ENCODE measurements around the gene ITPKB. TPM values are rescaled to one million over a fixed set of nuclear protein-coding genes. Genes with fewer than 3 reads are reported as not detected.

The ITPKB gene
- total and polyA plus RNA-seq, 5 donors: 9.6 to 15.4 (median 9.9) TPM

DNA sequence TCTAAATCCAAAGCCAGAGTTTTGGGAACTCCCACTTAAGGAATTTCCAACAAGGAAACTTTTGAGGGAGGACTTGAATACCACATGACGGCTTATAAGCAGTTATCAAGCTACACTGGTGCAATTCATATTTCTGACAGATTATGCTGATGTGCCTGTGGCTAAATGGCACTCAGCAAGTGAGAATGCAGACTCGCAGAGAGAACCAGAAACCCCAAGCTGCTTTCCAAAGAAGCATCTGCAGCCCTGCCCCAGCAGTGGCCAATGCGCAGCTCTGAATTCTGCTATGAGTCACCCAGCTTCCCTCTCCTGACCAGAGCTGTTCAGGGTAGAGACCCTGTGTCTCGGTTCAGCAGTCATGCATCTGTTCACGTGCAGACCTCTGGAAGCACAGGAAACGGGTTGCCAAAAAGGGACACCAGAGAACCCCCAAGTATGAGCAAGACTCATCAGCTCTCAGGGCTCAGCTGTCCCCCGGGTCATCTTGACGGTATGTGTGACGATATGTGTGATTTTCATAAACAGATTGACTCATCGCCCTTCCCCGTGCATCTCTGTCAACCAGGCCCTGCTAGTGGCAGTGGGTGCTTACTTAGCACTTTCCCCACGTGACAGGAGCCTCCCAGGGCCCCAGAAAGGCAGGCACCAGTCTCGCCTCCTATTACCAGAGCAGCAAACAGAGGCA, 76.3 kb downstream of the ITPKB start:
- no peaks in the 10 kb centered on the region for H3K27me3 ChIP-seq (ENCODE audit: control insufficient read depth, insufficient read depth)
- H3K27ac ChIP-seq (ENCODE audit: low read length): peak overlapping the region; percentile 89
- peaks cover 74% of the 10 kb centered on the region for H3K4me1 ChIP-seq (ENCODE audit: control insufficient read depth, insufficient read depth, low read length)
- no peaks in the 10 kb centered on the region for H3K9me3 ChIP-seq (ENCODE audit: control insufficient read depth, low read length)
- WGBS: 26% methylated on average over 13 of the region's 13 CpGs
- DNase-seq: peak; percentile 72 to 83 (median 74)
- ATAC-seq: peak; percentile 72
- no peak overlapping the region for H3K4me3 ChIP-seq (ENCODE audit: low read length)
- intact Hi-C loops (cut with DNase I): loop anchor here in 1 of 4 donors (5.0 kb wide), 1 partner anchor 45 kb away; no protein-coding TSS in a partner anchor

GRCh38 chr1:226661965-226662364, 77.1 kb downstream of the ITPKB start:
- Histone ChIP-seq H3K27ac (ENCODE audit: low read length) (peak overlapping the region; percentile 98), H3K27me3 (ENCODE audit: control insufficient read depth, insufficient read depth) (no peaks in the 10 kb centered on the region), H3K4me3 (ENCODE audit: low read length) (no peak overlapping the region), H3K4me1 (ENCODE audit: control insufficient read depth, insufficient read depth, low read length) (peaks cover 66% of the 10 kb centered on the region), H3K9me3 (ENCODE audit: control insufficient read depth, low read length) (no peaks in the 10 kb centered on the region)
- ATAC-seq (no peak), DNase-seq (peak in 2 of 3 donors; percentile 23 to 42)
- intact Hi-C loops (cut with DNase I): loop anchor here in 1 of 4 donors (5.0 kb wide), 1 partner anchor 45 kb away; no protein-coding TSS in a partner anchor
- WGBS: 14% methylated on average over 6 of the region's 6 CpGs

GRCh38 chr1:226661271-226661670, 77.8 kb downstream of the ITPKB start:
- ATAC-seq (no peak), DNase-seq (peak in 2 of 3 donors; percentile 7 to 20)
- WGBS: 73% methylated on average over 2 of the region's 2 CpGs
- no peak overlapping the region for H3K4me3 ChIP-seq (ENCODE audit: low read length)
- H3K4me1 ChIP-seq (ENCODE audit: control insufficient read depth, insufficient read depth, low read length): peaks cover 66% of the 10 kb centered on the region
- H3K27ac ChIP-seq (ENCODE audit: low read length): peak overlapping the region; percentile 98
- intact Hi-C loops (cut with DNase I): loop anchor here in 1 of 4 donors (5.0 kb wide), 1 partner anchor 46 kb away; no protein-coding TSS in a partner anchor
- H3K27me3 ChIP-seq (ENCODE audit: control insufficient read depth, insufficient read depth): no peaks in the 10 kb centered on the region
- H3K9me3 ChIP-seq (ENCODE audit: control insufficient read depth, low read length): no peaks in the 10 kb centered on the region

GRCh38 chr1:226660410-226661182, 78.5 kb downstream of the ITPKB start:
- Histone ChIP-seq H3K4me1 (ENCODE audit: control insufficient read depth, insufficient read depth, low read length) (peaks cover 66% of the 10 kb centered on the region), H3K9me3 (ENCODE audit: control insufficient read depth, low read length) (no peaks in the 10 kb centered on the region), H3K27me3 (ENCODE audit: control insufficient read depth, insufficient read depth) (no peaks in the 10 kb centered on the region), H3K4me3 (ENCODE audit: low read length) (no peak overlapping the region), H3K27ac (ENCODE audit: low read length) (peak overlapping the region; percentile 98)
- peak; percentile 64 to 80 (median 79) for DNase-seq
- WGBS: 42% methylated on average over 17 of the region's 17 CpGs
- ATAC-seq: peak; percentile 56 to 76
- intact Hi-C loops (cut with DNase I): loop anchor here in 1 of 4 donors (5.0 kb wide), 1 partner anchor 47 kb away; no protein-coding TSS in a partner anchor

- WGBS: 60% methylated on average over 5 of the region's 5 CpGs
- intact Hi-C loops (cut with DNase I): loop anchor here in 1 of 4 donors (5.0 kb wide), 1 partner anchor 48 kb away; no protein-coding TSS in a partner anchor
- H3K4me3 ChIP-seq (ENCODE audit: low read length): no peak overlapping the region
- no peaks in the 10 kb centered on the region for H3K27me3 ChIP-seq (ENCODE audit: control insufficient read depth, insufficient read depth)
- no peaks in the 10 kb centered on the region for H3K9me3 ChIP-seq (ENCODE audit: control insufficient read depth, low read length)
- DNase-seq: peak in 2 of 3 donors; percentile 39 to 44
- peak overlapping the region; percentile 98 for H3K27ac ChIP-seq (ENCODE audit: low read length)
- no peak for ATAC-seq
- H3K4me1 ChIP-seq (ENCODE audit: control insufficient read depth, insufficient read depth, low read length): peaks cover 63% of the 10 kb centered on the region
Measured at GRCh38 chr1:226659641-226660040, 79.4 kb downstream of the ITPKB start.

GRCh38 chr1:226659136-226659535, 79.9 kb downstream of the ITPKB start:
- ATAC-seq: no peak
- Histone ChIP-seq H3K4me1 (ENCODE audit: control insufficient read depth, insufficient read depth, low read length) (peaks cover 66% of the 10 kb centered on the region), H3K4me3 (ENCODE audit: low read length) (no peak overlapping the region), H3K27me3 (ENCODE audit: control insufficient read depth, insufficient read depth) (no peaks in the 10 kb centered on the region), H3K27ac (ENCODE audit: low read length) (peak overlapping the region; percentile 98), H3K9me3 (ENCODE audit: control insufficient read depth, low read length) (no peaks in the 10 kb centered on the region)
- 94% methylated on average over 5 of the region's 5 CpGs for WGBS
- DNase-seq: peak; percentile 5 to 43 (median 18)
- intact Hi-C loops (cut with DNase I): no loop called here

- ATAC-seq (no peak), DNase-seq (peak; percentile 8 to 37 (median 28))
- no peaks in the 10 kb centered on the region for H3K27me3 ChIP-seq (ENCODE audit: control insufficient read depth, insufficient read depth)
- intact Hi-C loops (cut with DNase I): no loop called here
- no peak overlapping the region for H3K27ac ChIP-seq (ENCODE audit: low read length)
- WGBS: 91% methylated on average over 22 of the region's 22 CpGs
- peaks cover 65% of the 10 kb centered on the region for H3K4me1 ChIP-seq (ENCODE audit: control insufficient read depth, insufficient read depth, low read length)
- no peak overlapping the region for H3K4me3 ChIP-seq (ENCODE audit: low read length)
- no peaks in the 10 kb centered on the region for H3K9me3 ChIP-seq (ENCODE audit: control insufficient read depth, low read length)
Measured at GRCh38 chr1:226658546-226659125, 80.4 kb downstream of the ITPKB start.

DNA sequence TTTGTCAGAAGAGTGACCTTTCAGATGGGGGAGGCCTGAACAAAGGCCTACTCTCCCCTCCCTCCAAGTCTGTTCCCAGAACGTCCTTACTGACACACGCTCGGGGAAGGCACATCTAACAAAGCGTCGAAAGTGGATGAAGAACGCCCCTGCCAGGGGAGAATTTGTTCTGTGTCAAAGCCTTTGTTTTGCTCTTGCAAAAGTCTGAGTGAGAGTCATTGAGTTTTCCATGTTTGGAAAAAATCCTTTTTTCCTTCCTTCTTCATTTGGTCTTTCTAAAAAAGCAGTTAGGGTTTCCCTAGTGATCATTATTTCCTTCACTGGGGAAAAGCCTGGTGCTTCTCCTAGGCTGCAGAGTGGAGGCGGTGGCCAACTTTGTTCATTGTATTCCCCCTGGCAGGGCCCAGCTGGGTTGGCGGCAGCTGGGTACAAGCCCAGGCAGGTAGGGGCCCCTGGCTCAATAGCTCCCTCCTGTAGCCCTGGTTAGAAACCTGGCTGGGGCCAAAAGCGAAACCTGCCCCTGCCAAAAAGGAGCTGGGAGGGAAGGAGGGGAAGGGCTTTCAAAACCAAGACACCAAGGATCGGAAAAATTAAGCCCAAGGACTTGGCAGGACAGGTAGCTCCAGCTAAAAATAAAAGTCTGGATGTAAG, 81.1 kb downstream of the ITPKB start:
- Histone ChIP-seq H3K27ac (ENCODE audit: low read length) (peak overlapping the region; percentile 34), H3K4me1 (ENCODE audit: control insufficient read depth, insufficient read depth, low read length) (peaks cover 61% of the 10 kb centered on the region), H3K9me3 (ENCODE audit: control insufficient read depth, low read length) (no peaks in the 10 kb centered on the region), H3K27me3 (ENCODE audit: control insufficient read depth, insufficient read depth) (no peaks in the 10 kb centered on the region), H3K4me3 (ENCODE audit: low read length) (no peak overlapping the region)
- 71% methylated on average over 10 of the region's 10 CpGs for WGBS
- ATAC-seq (no peak), DNase-seq (peak; percentile 10 to 41 (median 33))
- intact Hi-C loops (cut with DNase I): no loop called here

- H3K27ac ChIP-seq (ENCODE audit: low read length): peak overlapping the region; percentile 25
- ATAC-seq: no peak
- H3K27me3 ChIP-seq (ENCODE audit: control insufficient read depth, insufficient read depth): no peaks in the 10 kb centered on the region
- H3K9me3 ChIP-seq (ENCODE audit: control insufficient read depth, low read length): no peaks in the 10 kb centered on the region
- WGBS: 51% methylated on average over 12 of the region's 12 CpGs
- peaks cover 54% of the 10 kb centered on the region for H3K4me1 ChIP-seq (ENCODE audit: control insufficient read depth, insufficient read depth, low read length)
- peak in 2 of 3 donors; percentile 16 to 33 for DNase-seq
- no peak overlapping the region for H3K4me3 ChIP-seq (ENCODE audit: low read length)
- intact Hi-C loops (cut with DNase I): no loop called here
Measured at GRCh38 chr1:226656601-226657277, 82.3 kb downstream of the ITPKB start.

DNA sequence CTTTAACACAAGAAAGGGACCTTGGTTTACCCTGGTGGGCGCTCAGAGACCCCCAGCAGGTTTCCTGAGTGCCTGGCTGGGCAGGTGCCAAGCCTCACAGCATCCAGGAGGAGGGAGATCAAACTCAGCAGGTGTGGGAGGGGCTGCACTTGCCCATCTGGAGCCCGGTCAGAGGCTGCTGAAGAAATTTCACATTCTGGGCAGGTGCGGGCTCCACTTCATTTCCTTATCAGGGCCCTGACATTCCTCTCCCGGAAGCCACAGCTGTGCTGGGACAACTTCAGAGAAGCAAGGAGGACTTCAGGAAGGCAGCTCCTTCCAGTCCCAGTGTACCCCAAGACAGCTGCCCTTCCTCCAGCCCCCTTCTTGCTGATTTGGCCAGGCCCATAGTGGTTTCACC, 82.9 kb downstream of the ITPKB start:
- Histone ChIP-seq H3K4me1 (ENCODE audit: control insufficient read depth, insufficient read depth, low read length) (peaks cover 49% of the 10 kb centered on the region), H3K27ac (ENCODE audit: low read length) (peak overlapping the region; percentile 10), H3K9me3 (ENCODE audit: control insufficient read depth, low read length) (no peaks in the 10 kb centered on the region), H3K27me3 (ENCODE audit: control insufficient read depth, insufficient read depth) (no peaks in the 10 kb centered on the region), H3K4me3 (ENCODE audit: low read length) (no peak overlapping the region)
- WGBS: 56% methylated on average over 4 of the region's 4 CpGs
- intact Hi-C loops (cut with DNase I): no loop called here
- no peak for ATAC-seq
- DNase-seq: peak in 2 of 3 donors; percentile 5 to 48

All from right cardiac atrium (tissue), 5 donors.